ENCODE measurements around the gene ADAT3.

Gene ADAT3

DNA sequence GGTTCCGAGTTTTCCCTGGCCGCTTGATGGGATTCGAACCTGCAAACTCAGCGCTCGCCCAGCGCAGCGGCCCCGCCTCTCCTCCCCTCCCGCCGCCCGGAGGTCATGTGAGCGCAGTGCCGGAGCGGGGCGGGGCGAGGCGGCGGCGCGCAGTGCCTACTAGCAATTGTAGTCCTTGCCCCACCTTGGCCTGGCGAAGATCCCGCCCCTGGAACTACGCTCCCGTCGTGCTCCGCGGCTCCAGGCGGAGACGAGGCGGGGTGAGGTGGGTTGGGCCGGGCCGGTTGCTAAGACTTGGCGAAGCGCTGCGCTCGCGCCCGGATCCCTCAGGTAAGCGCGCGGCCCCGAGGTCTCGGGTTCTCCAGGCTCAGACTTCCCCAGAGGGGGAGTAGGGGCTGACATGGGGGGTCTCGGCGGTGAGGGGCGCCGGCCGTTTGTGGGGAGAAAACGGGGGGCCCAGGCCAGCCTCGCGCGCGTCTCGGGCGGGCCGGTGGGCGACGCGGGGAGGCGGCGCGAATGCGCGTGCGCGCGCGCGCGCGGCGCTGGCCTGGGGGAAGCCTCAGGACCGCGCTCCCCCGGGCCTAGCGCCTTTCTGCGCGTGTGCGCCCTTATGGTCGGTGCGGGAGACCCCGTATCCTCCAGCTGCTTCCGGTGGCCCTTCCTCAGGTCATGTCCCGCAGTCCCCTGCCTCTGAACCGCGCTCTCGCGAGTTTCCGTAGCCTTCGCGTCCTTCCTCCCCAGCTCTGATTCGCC lies at the start of gene ADAT3, which contains the start of gene SCAMP4:
Gene ADAT3 (plus strand): TSS at position 290 of the 753 bp plus-strand sequence. CDS start 6,649 bp downstream, outside the sequence.
Gene SCAMP4 (plus strand): TSS at position 290 of the 753 bp plus-strand sequence. CDS start 9,621 bp downstream, outside the sequence.
- ChIA-PET CTCF (interaction anchor here (1.0 to 1.2 kb wide), 2 partner anchors 40 to 79 kb away, joined by 4 read pairs; no protein-coding TSS in a partner anchor), POLR2A (interaction anchor here (0.7 to 1.9 kb wide), 9 partner anchors 8 to 29 kb away, joined by 3 to 9 read pairs (median 4); partner anchors contain the start of gene ABHD17A)
- TF ChIP-seq ARNT (IDR thresholded peaks at IDR 0.05) (no peak), FOXM1 (IDR thresholded peaks at IDR 0.05; ENCODE audit: borderline replicate concordance) (no peak), L3MBTL2 (conservative IDR thresholded peaks at IDR 0.05) (peak; percentile 8; the same call in 1 of the 2 replicates), HDGF (IDR thresholded peaks at IDR 0.05; ENCODE audit: borderline replicate concordance) (peak; percentile 64; the same call in 1 of the 2 replicates), CTBP1 (IDR thresholded peaks at IDR 0.05; ENCODE audit: borderline replicate concordance) (no peak), FOXA1 (IDR thresholded peaks at IDR 0.05) (no peak), TARDBP (IDR thresholded peaks at IDR 0.05) (no peak)
- DNase-seq (ENCODE audit: extremely low spot score) = peak; percentile 97

DNA sequence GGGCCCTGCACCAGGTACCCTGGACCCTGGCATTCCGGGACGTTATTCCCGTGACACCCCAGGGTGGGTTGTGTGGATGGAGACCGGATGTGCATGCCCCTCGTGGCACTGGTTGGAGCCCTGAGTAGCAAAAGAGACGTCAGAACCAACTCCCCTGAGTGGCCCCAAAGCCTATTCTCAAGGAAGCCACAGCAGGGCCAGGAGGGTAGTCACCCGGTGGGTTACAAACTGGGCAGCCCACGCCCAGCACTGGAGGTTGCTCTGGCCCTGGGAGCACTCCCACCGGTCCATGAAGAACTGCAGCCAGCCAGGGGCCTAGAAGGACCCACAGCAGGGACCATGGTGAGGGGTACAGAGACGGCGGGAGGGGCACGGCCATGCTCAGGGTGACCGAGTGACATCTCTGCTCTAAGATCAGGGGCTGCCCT lies 49.4 kb upstream of the ADAT3 start:
- TF ChIP-seq ELF4 (IDR thresholded peaks at IDR 0.05) = no peak
- no peak for TF ChIP-seq LEF1 (IDR thresholded peaks at IDR 0.05; ENCODE audit: borderline replicate concordance)
- no peak for TF ChIP-seq CTBP1 (IDR thresholded peaks at IDR 0.05; ENCODE audit: borderline replicate concordance)
- TF ChIP-seq FOXA1 (IDR thresholded peaks at IDR 0.05) = no peak
- no peak for TF ChIP-seq SUZ12 (IDR thresholded peaks at IDR 0.05)
- no peak for TF ChIP-seq ARNT (IDR thresholded peaks at IDR 0.05)
- no peak for TF ChIP-seq FOXK2 (IDR thresholded peaks at IDR 0.05)
- no peak for TF ChIP-seq ZNF384 (IDR thresholded peaks at IDR 0.05)
- TF ChIP-seq NFRKB (IDR thresholded peaks at IDR 0.05) = no peak
- TF ChIP-seq BHLHE40 (IDR thresholded peaks at IDR 0.05; ENCODE audit: borderline replicate concordance) = no peak
- CTCF ChIA-PET = interaction anchor here (1.4 kb wide), 1 partner anchor 18 kb away, joined by 8 read pairs; no protein-coding TSS in a partner anchor
- no peak for DNase-seq (ENCODE audit: extremely low spot score)
- POLR2A ChIA-PET = interaction anchor here (1.2 kb wide), 1 partner anchor 19 kb away, joined by 3 read pairs; no protein-coding TSS in a partner anchor

GRCh38 chr19:1856345-1856697 lies 48.9 kb upstream of the ADAT3 start:
- no peak for DNase-seq (ENCODE audit: extremely low spot score)
- ChIA-PET CTCF (no interaction called here), POLR2A (no interaction called here)
- TF ChIP-seq CTBP1 (IDR thresholded peaks at IDR 0.05; ENCODE audit: borderline replicate concordance) (no peak), TARDBP (IDR thresholded peaks at IDR 0.05) (no peak), SUZ12 (IDR thresholded peaks at IDR 0.05) (no peak), HDGF (IDR thresholded peaks at IDR 0.05; ENCODE audit: borderline replicate concordance) (no peak), SP1 (IDR thresholded peaks at IDR 0.05) (no peak), FOXM1 (IDR thresholded peaks at IDR 0.05; ENCODE audit: borderline replicate concordance) (no peak), BHLHE40 (IDR thresholded peaks at IDR 0.05; ENCODE audit: borderline replicate concordance) (no peak), L3MBTL2 (conservative IDR thresholded peaks at IDR 0.05) (no peak), LEF1 (IDR thresholded peaks at IDR 0.05; ENCODE audit: borderline replicate concordance) (no peak), FOXK2 (IDR thresholded peaks at IDR 0.05) (no peak), ELF4 (IDR thresholded peaks at IDR 0.05) (no peak)
- TF ChIP-seq, protein P1, sequence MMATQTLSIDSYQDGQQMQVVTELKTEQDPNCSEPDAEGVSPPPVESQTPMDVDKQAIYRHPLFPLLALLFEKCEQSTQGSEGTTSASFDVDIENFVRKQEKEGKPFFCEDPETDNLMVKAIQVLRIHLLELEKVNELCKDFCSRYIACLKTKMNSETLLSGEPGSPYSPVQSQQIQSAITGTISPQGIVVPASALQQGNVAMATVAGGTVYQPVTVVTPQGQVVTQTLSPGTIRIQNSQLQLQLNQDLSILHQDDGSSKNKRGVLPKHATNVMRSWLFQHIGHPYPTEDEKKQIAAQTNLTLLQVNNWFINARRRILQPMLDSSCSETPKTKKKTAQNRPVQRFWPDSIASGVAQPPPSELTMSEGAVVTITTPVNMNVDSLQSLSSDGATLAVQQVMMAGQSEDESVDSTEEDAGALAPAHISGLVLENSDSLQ (IDR thresholded peaks at IDR 0.05) = no peak

- TF ChIP-seq LEF1 (IDR thresholded peaks at IDR 0.05; ENCODE audit: borderline replicate concordance) (no peak), BHLHE40 (IDR thresholded peaks at IDR 0.05; ENCODE audit: borderline replicate concordance) (no peak), FOXA1 (IDR thresholded peaks at IDR 0.05) (no peak), SP1 (IDR thresholded peaks at IDR 0.05) (no peak)
- POLR2A ChIA-PET = interaction anchor here (1.0 kb wide), 1 partner anchor 26 kb away, joined by 3 read pairs; no protein-coding TSS in a partner anchor
- no peak for DNase-seq (ENCODE audit: extremely low spot score)
- CTCF ChIA-PET = interaction anchor here (0.8 to 2.0 kb wide), 3 partner anchors 19 to 73 kb away, joined by 3 to 6 read pairs (median 4); no protein-coding TSS in a partner anchor
Measured at GRCh38 chr19:1856698-1857603, 48.2 kb upstream of the ADAT3 start.

DNA sequence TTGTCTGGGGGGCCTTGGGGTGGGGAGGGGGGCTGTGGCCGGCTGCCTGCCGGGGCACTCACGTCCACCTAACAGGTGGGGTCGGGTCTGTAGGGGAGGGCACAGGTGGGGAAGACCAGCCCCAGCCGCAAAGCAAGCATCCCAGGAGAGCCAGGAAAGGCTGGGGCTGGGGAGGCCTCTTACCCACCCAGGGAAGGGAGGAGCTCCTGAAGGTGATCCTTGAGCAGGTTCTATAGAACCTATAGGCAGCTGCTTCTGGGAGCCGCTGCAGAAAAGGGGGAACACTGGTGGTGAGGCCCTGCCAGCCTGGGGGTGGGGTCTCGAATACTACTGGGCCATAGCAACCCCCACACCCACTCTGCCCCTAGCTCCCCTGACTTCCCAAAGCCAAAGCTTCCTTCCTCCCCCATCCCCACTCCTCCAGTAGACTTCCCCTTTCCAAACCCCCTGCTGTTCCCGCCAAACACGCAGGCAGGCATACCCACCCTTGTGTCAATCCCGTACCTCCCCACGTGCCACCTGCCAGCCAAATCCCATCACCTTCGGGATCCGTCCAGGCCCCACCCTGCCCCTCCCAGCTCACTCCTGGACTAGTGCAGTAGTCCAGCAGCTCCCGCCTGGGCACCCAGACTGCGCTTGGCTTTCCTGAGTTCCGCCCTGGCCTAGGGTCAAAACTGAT lies 47.4 kb upstream of the ADAT3 start:
- no peak for DNase-seq (ENCODE audit: extremely low spot score)
- ChIA-PET POLR2A (interaction anchor here (1.0 to 1.4 kb wide), 2 partner anchors 18 to 25 kb away, joined by 3 to 11 read pairs; no protein-coding TSS in a partner anchor), CTCF (interaction anchor here (0.8 to 2.0 kb wide), 3 partner anchors 20 to 72 kb away, joined by 3 to 6 read pairs (median 4); no protein-coding TSS in a partner anchor)
- no peak for TF ChIP-seq HDGF (IDR thresholded peaks at IDR 0.05; ENCODE audit: borderline replicate concordance)
- TF ChIP-seq NFRKB (IDR thresholded peaks at IDR 0.05) = no peak
- no peak for TF ChIP-seq CTBP1 (IDR thresholded peaks at IDR 0.05; ENCODE audit: borderline replicate concordance)
- no peak for TF ChIP-seq FOXK2 (IDR thresholded peaks at IDR 0.05)

GRCh38 chr19:1858412-1859081 lies 46.7 kb upstream of the ADAT3 start:
- no peak for TF ChIP-seq ZNF384 (IDR thresholded peaks at IDR 0.05)
- no peak for TF ChIP-seq BHLHE40 (IDR thresholded peaks at IDR 0.05; ENCODE audit: borderline replicate concordance)
- TF ChIP-seq FOXA1 (IDR thresholded peaks at IDR 0.05) = no peak
- TF ChIP-seq, protein P1 (IDR thresholded peaks at IDR 0.05) = no peak
- TF ChIP-seq FOXK2 (IDR thresholded peaks at IDR 0.05) = no peak
- no peak for TF ChIP-seq LEF1 (IDR thresholded peaks at IDR 0.05; ENCODE audit: borderline replicate concordance)
- no peak for TF ChIP-seq ARNT (IDR thresholded peaks at IDR 0.05)
- no peak for TF ChIP-seq L3MBTL2 (conservative IDR thresholded peaks at IDR 0.05)
- no peak for TF ChIP-seq NFRKB (IDR thresholded peaks at IDR 0.05)
- no peak for TF ChIP-seq SUZ12 (IDR thresholded peaks at IDR 0.05)
- TF ChIP-seq CTBP1 (IDR thresholded peaks at IDR 0.05; ENCODE audit: borderline replicate concordance) = no peak
- no peak for TF ChIP-seq ELF4 (IDR thresholded peaks at IDR 0.05)
- no peak for TF ChIP-seq SP1 (IDR thresholded peaks at IDR 0.05)
- no peak for TF ChIP-seq HDGF (IDR thresholded peaks at IDR 0.05; ENCODE audit: borderline replicate concordance)
- ChIA-PET POLR2A (interaction anchor here (1.4 kb wide), 1 partner anchor 17 kb away, joined by 11 read pairs; no protein-coding TSS in a partner anchor), CTCF (interaction anchor here (0.6 to 2.0 kb wide), 4 partner anchors 10 to 469 kb away, joined by 3 to 6 read pairs (median 4); no protein-coding TSS in a partner anchor)
- DNase-seq (ENCODE audit: extremely low spot score) = no peak

Measured in HEK293T (cell line).